GM21390 (cell line): Measurements from ENCODE around the gene BGN.

ENCODE experiments used
- ATAC-seq: cut with Tn5 transposase; IDR thresholded peaks from one replicate; pipeline ENCODE4 v1.9.1; 2021; ENCODE audit not compliant: unreplicated experiment

The BGN gene

DNA sequence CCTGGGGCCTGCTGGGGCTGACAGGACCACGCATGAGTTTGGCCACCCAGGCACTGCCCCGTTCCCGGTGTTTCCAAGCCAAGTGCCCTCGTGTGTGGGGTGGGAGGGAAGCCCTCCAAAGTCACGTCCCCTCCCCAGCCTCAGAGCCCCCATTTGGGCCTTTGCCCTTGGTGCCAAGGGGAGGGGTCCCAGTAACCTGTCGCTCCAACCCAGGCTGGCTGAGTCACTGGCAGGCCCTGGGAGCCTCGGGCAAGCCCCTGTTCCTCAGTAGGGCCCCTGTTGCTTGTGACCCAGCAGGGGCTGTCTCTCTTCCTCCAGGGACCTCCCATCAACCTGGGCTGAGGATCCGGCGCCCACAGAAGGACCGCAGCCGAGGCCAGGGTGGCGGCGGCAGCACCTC, 13.7 kb upstream of the BGN start:
- ATAC-seq, result no peak

DNA sequence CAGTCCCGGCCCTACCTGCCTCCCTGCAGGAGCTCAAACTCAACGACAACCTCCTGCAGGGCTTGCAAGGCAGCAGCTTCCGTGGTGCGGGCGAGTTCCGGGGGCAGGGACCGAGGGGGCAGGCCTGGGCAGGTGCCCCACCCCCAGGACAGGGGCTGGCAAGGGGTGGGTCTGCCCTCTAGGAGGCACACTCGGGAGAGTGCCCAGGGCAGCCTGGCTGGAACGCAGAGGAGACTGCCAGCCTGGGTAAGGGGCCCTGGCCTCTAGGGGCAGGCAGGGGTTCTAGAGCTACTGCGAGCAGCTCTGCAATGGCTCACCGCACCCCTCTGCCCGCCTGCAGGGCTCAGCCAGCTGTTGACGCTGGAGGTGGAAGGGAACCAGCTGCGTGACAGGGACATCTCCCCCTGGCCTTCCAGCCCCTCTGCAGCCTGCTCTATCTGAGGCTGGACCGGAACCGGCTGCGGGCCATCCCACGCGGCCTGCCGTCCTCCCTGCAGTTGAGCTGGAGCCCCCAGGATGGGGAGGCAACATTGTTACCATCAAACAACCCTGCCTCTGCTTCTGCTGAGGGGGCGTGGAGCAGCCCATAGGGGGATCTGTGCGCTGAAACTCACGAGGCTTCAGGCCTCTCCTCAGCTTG, 12.3 kb upstream of the BGN start:
- no peak for ATAC-seq

DNA sequence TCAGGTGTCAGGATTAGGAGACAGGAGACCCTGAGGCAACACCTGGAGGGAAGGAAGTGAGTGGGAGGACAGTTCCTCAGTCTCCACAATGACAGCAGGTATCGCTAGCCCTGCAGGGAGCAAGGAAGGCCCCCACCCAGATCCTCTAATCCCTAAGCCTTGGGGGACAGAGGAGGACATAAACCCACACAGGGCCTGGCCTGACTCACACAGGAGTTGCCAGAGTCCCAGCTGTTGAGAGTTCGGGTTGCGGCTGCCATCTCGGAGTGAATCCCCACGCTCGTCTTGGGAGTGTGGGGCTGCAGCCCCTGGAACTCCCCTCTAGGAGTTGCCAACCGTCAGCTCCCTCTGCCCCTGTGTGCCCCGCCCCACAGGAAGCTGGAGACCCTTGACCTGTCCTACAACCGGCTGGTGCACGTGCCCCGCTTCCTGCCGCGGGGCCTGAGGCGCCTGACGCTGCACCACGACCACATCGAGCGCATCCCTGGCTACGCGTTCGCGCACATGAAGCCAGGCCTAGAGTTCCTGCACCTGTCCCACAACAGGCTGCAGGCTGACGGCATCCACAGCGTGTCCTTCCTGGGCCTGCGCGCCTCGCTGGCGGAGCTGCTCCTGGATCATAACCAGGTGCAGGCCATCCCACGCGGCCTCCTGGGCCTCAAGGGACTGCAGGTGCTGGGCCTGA, 9.2 kb upstream of the BGN start:
- no peak for ATAC-seq

DNA sequence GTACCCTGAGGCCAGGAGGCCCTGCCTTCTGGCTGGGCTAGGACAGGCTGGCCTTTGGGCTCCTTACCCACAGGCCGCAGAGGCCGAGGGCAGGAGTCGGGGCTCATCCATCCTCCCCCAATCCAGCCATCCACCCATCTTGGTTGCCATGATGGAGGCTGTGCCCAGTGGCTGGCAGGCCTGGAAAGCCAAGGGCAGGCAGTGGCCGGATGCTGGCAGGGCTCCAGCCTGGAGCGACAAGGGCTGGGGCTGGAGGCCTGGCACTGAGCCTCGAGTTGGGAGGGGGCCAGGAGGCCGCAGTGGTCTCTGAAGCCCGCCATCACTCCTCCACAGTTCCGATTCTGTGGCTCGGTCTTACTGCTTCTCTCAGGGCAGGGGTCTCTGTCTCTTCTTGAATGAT, 8.6 kb upstream of the BGN start:
- no peak for ATAC-seq

GRCh38 chrX:153487590-153488071, 7.1 kb upstream of the BGN start:
- no peak for ATAC-seq

- no peak for ATAC-seq
Observed at GRCh38 chrX:153488231-153488914, 6.4 kb upstream of the BGN start.

- no peak for ATAC-seq
Observed at GRCh38 chrX:153490217-153490930, 4.4 kb upstream of the BGN start.

DNA sequence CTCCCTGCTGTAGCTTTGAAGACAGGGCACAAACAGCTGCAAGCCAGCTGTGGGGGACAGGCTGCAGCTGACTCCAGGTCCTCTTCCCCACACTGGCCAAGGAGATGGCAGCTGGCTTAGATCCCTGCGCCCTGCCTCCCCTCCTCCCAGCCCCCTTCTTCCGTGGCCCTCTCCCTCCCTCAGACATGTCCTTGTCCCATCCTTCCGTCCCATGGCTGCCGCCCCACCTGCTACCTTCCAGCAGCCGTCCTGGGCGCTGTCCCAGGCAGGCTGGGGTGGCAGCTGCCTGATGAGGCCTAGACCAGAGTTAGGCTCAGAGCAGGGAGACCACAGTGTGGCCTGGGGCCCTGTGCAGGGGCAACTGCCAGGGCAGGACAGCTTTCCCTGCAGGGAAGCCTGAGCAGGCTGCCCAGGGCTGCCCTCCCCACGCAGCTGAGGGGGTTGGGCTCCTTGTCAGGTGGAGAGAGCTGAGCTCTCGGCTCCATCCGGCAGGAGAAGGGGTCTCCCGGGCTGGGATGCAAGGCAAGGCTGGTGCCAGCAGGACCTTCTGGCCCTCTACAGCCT, 3.3 kb upstream of the BGN start:
- no peak for ATAC-seq

DNA sequence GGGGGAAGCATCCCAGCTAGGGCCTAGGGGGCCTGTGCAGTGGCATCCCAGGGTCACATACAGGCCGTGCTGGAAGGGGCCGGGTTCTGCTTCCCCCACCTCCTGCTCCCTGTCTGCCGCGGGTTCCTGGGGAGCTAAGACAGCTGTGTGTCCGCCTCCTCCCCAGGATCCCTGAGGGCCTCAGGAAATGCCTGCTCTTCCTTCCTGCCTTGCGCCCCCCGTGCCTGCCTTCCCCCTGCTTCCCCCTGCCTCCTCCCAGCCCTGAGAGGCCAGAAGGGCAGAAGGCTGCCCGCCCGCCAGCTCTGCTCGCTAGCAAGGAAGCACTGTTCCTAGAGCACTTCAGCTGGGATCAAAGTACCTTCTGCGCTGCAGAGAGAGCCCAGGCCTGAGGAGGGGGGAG, 2.9 kb upstream of the BGN start:
- no peak for ATAC-seq

DNA sequence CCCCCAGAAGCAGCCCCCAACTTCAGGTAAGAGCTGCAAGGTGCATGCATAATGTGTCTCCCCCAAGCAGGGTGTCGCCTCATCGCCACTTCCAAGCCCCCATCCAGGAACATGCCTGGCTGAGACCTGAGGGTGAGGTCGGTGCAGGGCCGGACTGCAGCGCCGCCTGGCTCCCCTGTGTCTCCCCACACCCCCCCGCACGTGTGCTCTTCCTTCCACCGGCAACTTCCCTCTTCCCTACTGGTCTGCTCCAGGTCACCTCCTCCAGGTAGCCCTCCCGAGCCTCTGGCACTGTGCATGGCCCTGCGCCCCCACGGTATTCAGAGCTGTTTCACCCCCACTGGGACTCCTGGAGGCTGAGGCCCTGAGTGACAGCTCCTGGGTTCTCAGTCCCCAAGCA, 2.2 kb upstream of the BGN start:
- ATAC-seq, result no peak

DNA sequence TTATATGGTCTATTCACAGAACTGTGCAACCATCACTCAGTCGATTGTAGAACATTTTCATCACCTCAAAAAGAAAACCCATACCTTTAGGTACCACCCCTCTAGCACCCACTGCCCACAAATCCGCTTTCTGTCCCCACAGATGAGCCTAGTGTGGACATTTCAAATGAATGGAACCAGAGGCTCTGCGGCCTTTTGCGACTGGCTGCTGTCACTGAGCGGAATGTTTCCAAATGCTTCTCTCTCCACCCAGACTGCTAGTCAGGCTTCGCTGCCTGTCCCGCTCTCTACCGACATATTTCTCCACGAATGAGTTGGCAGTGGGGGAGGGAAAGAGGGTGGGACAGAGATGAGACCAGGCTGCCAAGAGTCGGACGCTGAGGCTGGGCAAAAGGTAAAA, 1.7 kb upstream of the BGN start:
- no peak for ATAC-seq

DNA sequence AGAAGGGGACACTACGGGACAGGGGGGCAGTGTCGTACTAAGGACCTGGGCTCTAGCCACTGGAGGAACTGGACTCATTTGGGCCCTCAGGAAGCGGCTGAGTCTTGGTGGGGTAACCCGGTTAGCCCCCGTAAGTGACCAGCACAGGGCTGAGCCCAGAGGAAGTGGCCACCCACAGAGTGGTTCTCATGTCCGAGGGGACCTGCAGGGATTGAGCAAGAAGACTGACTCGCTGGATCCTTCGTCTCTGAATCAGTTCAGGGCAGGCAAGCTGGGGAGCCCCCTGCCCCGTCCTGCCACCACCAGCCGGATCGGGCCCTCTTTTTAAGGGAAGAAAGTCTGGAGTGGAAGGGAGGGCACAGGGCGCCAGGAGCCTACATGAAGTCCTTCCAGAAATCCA, 719 bp upstream of the BGN start:
- ATAC-seq, result no peak

DNA sequence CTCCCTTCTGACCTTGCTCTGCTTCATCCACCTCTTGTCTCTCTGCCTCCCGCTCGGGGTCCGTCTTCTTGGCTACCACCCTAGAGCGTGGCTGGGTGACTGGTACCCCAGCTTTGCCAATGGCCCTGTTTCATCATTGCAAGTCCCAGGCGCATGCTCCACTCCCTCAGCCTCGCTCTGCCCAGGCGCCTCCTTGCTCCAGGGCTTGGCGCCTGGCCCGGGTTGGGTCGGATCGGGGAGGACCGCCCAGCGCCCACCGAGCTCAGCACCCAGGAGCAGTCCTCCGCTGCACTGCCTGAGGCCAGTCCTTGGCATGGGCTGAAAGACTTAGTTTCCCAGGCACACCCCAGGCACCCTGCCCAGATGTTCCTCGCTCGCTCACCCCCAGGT, 577 bp downstream of the BGN start:
- no peak for ATAC-seq

DNA sequence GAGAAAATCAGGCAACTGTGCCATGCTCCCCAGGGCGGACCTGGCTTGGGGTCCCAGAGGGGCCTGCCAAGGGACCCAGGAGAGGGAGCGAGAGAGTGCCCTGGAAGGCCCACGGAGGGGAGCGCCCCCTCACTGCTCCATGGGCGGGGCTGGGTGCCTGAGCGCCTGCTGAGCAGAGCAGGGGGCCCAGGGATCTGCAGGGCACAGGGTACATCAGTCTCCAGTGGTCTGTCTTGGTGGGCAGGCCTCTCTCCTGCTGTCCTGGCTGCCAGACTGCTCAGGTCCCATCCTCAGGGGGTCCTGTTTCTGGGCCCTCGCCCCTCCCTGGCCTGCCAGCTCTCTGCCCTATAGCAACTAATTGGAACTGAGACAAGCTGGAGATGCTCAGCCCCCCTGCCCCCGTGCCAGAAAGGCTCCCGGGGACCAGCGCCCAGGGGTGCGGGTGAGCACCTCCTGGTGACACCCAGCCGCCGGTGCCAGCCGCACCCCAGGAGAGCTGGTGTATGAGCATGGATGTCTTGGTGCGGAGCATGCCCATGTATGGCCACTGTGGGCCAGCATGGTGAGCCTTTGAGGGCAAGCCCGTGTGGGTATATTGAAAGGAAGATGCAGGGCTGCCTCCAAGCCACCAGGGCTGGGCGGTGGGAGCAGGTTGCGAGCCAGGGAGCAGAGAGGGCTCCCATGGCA, 1.3 kb downstream of the BGN start:
- ATAC-seq, result no peak

DNA sequence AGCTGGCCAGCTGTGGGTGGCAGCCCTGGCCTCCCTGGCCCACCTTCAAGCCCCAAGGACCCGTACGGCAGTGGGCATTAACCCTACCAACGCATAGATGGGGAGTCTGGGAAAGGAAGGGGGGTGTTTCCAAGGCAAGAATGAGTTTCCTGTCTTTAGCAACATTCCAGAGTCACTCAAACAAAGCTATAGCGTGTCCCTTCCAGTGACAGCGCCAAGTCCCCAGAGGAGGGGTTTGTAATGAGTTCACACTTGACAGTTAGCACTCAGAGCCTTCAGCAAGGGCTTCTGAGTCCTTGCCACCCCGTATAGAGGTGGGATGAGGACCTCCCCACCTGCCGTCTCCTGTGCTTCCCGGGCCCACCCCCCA, 1.8 kb downstream of the BGN start:
- ATAC-seq, result no peak

- no peak for ATAC-seq
Observed at GRCh38 chrX:153498453-153498852, 3.7 kb downstream of the BGN start.

DNA sequence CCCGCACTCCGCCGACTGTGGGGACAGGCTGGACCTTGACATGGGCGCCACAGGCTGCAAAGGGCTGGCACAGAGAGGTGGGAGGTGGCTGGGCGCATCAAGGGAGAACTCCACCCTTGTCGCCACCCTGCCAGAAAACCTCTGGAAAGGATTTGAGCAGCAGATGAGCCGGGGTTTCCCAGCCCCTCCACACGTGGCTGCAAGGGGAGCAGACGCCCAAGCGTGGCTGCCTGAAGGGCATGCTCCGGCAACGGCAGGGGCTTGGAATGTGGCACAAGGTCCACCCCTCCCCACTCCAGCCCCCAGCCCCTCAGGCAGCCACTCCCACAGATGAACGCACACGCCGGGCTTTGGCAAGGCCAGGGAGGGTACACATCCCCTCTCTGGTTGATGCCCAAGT, 4.6 kb downstream of the BGN start:
- no peak for ATAC-seq

GRCh38 chrX:153499876-153500275, 5.1 kb downstream of the BGN start:
- no peak for ATAC-seq

DNA sequence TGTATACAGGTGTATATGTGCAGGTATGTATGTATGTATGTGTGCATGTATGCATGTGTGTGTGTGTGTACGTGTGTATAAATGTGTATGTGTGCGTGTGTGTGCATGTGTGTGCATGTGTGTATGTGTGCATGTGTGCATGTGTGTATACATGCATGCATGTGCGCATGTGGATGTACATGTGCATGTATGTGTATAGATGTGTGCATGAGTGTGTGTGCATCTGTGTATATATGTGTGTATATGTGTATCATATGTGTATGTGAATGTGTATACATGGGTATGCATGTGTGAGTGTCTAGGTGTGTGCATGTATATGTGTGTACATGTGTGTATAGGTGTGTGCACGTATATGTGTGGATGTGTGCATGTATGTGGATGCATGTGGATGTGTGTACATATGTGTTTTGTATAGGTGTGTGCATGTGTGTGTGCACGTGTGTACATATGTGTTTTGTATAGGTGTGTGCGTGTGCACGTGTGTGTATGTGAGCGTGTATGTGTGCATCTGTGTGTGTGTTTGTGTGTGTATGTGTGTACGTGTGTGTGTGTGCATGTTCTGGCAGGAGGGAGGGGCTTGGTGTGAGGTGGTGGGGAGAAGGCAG, 6.0 kb downstream of the BGN start:
- ATAC-seq, result no peak

DNA sequence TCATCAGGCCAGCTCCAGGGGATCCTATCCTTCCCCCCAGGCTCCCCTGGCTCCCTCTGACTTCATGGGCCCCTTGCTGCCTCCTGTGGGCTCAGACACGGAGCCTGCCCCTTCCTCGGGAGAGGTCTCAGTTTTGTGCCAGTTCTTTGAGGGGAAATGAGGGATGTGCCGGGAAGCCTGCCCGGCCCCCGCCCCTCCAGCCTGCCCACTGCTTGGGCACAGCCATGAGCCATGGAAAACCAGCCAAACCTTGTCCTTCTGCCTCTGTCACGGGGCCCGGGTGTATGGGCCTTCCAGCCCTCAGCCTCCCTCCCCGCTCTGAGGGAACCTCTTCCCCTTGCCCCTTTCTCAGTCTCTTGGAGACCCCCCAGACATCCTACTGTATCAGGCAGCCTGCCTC, 6.8 kb downstream of the BGN start:
- no peak for ATAC-seq

- no peak for ATAC-seq
Observed at GRCh38 chrX:153502131-153502530, 7.4 kb downstream of the BGN start.
